NOMO-1 (cell line): ENCODE data around the gene PLXNA1.

ENCODE experiments used
- DNase-seq, 2 experiments: peaks; one replicate each; lab custom pipeline; 2025; ENCODE audit not compliant: unreplicated experiment in 2 of 2; lab: John Stamatoyannopoulos, UW

The PLXNA1 gene

DNA sequence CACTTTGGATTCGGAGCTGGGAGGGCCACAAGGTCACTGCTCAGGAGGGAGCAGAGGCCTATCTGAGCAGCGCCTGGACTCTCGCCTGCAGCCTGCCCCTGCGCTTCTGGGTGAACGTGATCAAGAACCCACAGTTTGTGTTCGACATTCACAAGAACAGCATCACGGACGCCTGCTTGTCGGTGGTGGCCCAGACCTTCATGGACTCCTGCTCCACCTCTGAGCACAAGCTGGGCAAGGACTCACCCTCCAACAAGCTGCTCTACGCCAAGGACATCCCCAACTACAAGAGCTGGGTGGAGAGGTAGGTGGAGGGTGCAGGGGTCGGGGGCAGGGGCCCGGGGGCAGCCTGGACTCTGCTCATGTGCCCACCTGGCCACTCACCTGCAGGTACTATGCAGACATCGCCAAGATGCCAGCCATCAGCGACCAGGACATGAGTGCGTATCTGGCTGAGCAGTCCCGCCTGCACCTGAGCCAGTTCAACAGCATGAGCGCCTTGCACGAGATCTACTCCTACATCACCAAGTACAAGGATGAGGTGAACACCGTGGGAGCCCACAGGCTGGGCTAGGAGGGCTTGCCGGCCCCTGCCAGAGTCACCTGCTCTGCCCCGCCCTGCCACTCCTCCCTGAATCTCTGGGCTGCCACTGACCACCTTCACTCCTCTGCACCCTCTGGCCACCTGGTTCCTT, 49.5 kb downstream of the PLXNA1 start:
- DNase-seq = no peak
